GM13977 (cell line): Measurements from ENCODE around the gene GBA2.

Experiments
- DNase-seq: peaks from one replicate; pipeline ENCODE4 v3.0.0; 2012; ENCODE audit warnings: low spot score
- in situ Hi-C: fragments of 300-500 bp; cut with MboI; formaldehyde crosslinking; loops from one replicate; pipeline ENCODE4 v1.12.0; 2022; ENCODE audit warnings: low sequenced_read_pairs, low pct_unique_long_range_greater_than_20kb, mixed read lengths, inconsistent platforms; ENCODE audit not compliant: unreplicated experiment
- TF ChIP-seq, protein P1 (sequence below): IDR thresholded peaks from 2 replicates; pipeline ENCODE4 v1.5.1; 2012; ENCODE audit warnings: mild to moderate bottlenecking, control low read depth; ENCODE audit not compliant: insufficient read depth; ENCODE audit errors: extremely low read depth, missing control alignments

Gene GBA2

DNA sequence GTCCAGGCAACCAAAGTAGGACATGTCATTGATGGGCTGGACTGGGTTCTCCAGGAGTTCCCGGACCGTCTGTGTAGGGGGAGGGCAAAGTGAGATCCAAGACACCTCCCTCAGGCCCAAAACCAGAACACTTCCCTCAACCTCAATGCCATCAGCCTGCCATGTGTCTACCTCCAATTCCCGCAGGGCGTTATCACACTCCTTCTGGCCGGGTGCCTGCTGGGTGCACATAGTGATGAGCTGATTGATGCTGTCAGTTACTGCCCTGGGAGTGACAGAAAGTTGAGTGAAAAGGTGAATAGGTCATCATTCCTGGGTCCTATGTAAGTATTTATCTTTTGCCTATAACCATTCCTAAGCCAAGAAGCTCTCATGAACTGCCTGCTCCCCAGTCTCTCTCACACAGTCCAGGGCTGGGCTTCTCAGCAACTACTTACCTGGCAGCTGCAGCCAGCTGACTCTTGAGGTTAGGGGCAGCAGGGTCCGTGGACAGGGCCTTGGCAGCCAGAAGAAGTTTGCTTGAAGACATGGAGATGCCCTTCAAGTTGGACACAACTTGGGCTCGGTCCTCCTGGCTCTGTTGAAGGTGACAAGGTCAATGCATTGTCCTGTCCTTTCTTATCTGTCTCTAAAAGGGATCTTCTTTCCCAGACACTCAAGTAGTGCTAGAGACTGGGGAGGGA, 38.1 kb downstream of the GBA2 start:
- no peak for DNase-seq
- TF ChIP-seq, protein P1, sequence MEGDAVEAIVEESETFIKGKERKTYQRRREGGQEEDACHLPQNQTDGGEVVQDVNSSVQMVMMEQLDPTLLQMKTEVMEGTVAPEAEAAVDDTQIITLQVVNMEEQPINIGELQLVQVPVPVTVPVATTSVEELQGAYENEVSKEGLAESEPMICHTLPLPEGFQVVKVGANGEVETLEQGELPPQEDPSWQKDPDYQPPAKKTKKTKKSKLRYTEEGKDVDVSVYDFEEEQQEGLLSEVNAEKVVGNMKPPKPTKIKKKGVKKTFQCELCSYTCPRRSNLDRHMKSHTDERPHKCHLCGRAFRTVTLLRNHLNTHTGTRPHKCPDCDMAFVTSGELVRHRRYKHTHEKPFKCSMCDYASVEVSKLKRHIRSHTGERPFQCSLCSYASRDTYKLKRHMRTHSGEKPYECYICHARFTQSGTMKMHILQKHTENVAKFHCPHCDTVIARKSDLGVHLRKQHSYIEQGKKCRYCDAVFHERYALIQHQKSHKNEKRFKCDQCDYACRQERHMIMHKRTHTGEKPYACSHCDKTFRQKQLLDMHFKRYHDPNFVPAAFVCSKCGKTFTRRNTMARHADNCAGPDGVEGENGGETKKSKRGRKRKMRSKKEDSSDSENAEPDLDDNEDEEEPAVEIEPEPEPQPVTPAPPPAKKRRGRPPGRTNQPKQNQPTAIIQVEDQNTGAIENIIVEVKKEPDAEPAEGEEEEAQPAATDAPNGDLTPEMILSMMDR = no peak
- in situ Hi-C loops = no loop called here

DNA sequence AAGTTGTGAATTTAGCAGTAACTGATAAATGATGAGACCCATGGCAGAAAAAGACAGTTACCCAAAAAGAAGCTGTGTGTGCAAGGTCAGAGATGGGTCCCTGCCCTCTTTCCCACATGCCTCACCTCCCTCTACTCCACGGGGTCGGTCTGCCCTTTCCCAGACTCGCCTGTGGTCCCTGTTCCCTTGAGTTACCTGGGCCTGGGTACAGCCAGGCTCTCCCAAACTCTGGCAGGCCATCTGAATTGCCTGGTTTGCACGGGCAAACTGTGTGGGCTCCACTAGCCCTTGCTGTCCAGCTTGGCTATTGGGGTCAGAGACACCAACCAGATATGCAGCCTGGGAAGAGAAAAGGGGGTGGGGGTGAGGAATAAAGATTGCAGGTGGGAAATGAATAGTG, 40.9 kb downstream of the GBA2 start:
- no peak for DNase-seq
- in situ Hi-C loops = no loop called here
- TF ChIP-seq, protein P1 = no peak

DNA sequence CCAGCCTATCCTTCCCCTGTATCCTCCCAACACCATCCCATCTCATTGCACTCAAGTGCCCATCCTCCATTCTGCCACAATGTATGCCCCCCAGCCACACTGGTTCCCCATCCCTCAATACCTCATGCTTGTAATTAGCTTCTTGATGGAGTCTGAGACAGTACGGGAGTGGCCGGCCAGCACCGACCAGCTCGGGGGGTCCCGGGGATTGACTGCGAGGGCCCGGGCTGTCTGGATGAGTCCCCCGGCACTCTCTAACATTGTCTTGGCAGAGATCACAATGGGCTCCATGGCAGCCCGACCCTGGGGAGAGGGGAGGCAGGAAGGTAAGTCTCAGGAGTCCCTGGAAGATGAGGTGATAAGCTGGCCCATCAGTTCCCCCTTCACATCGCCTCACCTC, 42.1 kb downstream of the GBA2 start:
- DNase-seq = no peak
- in situ Hi-C loops = no loop called here
- TF ChIP-seq, protein P1 = no peak

- DNase-seq = no peak
- in situ Hi-C loops = no loop called here
- TF ChIP-seq, protein P1 = no peak
These were observed 43.1 kb downstream of the GBA2 start for GRCh38 chr9:35705836-35706430.

- in situ Hi-C loops = no loop called here
- TF ChIP-seq, protein P1 = no peak
- no peak for DNase-seq
These were observed 43.7 kb downstream of the GBA2 start for GRCh38 chr9:35705372-35705771.

DNA sequence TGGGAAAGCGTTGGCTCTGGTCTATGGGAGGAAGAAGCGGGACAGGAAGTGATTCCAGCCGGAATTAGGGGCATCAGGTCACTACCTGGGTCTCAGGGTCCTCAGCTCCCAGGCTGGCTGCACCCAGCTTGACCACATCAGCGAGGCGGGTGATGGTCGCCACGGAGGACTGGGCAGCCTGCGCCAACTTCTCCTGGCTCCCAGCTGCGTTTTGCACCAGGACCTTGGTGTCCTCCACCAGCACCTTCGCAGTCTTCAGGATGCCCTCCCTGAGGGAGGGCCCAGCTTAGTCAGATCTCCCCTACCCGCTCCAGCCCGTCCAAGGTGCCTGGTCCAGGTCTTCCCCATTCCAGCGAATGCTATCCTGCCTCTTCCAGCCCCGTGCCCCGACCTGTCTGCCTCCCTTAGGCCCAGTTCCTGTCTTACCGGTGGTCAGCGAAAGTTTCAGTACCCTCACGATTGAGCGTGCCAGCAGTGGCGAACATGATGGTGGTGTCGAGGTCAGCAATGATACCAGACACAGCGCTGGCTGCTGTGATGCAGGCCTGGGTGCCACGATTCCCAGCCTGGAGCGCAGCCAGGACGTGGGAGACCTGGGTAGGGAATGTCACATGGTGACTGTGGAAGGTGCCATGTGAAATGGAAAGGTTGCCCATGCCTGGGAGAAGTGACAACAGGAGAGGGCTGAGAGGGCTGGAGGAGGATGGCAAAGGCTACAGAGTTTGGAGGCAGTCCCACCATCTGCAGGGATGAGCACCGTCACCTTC, 44.9 kb downstream of the GBA2 start:
- no peak for DNase-seq
- in situ Hi-C loops = no loop called here
- TF ChIP-seq, protein P1 = no peak
